ENCODE measurements around the gene GLYATL1.

Gene GLYATL1

DNA sequence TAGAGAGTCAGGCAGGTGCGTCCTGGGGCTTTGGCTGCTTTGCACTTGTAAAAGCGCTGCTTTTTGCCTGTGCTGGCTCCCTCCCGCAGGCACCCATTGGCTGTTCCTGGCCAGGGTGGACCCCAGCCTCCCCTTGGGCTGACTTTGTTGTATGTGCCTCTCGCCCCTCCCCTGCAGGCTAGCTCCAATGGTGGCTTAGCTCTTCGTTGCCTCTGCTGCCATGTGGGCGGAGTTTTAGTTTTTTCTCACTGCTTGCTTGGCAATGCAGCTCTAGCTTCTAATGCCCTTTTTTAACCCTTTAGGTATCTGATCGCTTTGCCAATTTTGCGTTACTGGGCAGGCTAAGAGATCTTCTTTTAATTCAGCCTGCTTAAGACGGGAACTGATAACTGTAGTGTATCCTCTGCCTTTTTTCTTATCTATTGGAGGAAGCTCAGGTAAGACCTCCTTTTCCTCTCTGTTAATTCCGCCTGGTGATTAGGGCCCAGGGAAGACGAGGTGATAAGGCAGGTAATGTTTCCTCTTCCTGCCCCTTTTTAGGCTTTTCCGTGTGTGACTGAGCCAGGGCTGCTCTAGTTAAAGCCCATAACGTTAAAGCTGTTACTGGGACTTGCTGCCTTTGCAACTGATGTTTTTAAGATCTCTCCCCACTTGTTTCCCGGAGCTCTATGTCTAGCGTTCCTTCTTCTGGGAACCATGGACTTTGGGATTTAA, 11.7 kb upstream of the GLYATL1 start:
- DNase-seq: peak; percentile 60

DNA sequence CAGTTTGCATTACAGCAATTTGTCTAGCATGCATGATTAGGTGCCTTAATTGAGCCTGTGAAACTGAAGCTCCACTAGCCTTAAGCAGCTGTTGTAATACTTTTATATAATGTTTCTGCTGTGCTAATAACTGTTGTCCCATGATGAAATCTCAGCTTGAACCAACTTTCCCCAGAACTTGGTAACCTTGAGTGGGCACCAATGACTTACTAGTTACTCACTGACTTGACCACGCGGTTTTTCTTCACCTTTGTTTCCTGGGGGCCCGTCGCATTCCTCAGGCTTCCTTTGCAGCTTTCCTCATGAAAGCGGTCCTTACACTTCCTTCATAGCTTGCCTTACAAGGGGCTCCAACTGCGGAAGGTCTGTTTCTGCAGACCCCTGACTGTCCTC, 11.2 kb upstream of the GLYATL1 start:
- DNase-seq: no peak

DNA sequence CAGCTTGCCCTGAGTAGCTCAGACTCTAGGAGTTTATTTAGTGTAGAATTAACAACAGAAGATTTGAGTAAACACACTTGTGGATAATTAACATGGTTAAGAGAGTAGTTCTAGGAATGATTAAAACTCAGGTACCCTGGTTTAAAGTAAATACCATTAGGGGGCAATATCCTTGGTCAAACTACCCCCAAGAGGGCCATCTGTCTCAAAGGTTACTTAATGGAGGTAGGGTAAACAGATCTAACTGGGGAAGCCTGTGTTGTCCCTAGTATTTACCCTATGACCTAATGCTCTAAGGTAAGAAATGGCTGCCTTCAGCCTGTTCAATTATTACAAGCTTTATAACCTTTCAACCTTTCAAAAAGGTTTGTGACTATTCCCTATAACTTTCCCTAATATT, 10.6 kb upstream of the GLYATL1 start:
- DNase-seq: no peak

DNA sequence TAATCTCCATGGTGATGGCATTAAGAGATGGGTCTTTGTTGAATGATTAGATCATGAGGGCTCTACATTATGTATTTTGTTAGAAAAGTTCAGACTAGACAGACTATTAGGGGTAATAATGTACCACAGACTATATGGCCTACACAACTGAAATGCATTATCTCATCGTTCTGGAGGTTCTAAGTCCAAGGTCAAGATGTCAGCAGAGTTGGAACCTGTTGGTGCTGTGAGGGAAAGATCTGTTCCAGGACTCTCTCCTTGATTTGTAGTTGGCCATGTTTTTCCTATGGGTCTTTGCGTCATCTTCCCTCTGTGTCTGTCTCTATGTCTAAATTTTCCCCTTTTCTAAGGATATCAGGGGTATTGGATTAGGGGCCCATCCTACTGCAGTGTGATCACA, 8.4 kb upstream of the GLYATL1 start:
- no peak for DNase-seq

DNA sequence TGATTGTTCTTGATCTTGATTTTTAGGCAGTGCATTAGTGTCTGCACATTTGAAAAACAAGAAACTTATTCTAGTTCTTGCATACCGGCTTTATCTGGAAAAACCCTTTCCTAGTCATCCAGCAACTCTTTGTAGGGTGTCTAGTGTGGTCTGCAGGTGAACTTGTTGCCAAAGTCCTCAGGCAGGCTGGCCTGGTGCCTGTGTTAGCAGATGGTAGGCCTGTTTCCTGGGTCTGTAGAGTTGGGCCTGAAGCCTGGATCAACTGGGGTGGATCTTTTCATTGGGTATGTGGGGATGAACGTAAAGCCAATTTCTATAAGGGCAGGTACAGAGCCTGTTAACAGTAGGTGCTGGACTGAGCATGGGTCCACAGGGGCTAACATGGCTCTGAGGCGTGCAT, 5.6 kb upstream of the GLYATL1 start:
- DNase-seq: no peak

DNA sequence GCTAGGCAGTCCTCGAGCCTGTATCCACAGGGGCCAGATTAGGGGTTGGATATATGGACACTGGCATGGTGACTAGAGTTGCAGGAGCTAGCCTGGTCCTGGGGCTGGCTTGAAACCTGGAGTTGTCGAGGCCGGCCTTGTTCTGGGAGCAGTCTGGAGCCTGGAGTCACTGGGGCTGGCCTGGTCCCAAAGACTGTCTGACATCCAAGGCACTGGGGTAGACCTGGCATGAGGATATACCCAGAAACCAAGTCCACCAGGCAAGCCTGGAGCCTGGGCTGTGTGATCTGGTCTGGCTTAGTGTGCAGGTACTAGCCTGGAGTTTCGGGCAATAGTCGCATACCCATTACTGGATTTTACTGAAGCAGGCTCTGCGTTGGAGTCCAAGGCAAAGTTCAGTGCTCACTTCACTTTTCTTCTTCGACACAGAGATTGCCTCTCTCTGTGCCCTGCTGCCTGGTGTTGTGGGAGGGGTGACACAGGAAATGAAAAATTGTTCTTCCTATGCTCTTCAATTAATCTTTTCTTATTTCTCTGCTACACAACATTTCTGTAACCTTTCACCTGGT, 4.3 kb upstream of the GLYATL1 start:
- no peak for DNase-seq

DNA sequence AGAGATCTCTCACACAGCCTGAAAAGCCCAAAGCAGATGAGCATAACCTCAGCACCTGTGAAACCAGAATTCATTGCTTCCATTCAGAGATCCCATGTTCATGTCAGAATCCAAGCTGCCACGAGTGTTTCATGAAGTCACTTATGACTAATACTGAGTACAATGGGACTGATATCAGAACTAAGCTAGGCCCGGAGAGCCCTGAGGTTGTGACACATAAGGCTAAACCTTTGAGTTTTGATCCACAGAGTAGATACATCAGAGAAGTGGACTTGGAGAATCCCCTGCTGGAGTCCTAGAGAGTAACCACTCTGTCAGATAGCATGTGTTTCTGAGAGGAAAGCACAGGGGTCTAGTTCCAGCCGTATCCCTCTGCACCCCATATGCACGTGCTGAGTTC, 890 bp upstream of the GLYATL1 start:
- DNase-seq: no peak

DNA sequence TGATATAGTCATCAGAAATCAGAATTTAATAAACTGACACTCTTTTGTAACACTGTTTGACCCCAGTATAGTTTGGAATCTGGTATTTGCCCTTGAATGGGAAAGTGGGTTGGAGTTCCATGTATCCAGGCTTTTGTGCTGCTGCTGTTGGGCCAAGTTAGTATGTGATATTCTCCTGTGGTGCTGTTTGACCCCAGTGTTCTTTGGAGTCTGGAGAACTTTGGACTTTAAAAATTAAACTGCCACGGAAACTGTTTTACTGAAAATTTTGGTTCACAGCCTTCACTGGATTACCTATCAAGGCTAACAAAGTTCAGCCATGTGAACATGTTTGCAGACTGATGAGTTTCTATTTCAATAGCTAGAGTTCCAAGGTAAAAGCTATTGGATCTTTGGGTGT, 740 bp downstream of the GLYATL1 start:
- DNase-seq: no peak

DNA sequence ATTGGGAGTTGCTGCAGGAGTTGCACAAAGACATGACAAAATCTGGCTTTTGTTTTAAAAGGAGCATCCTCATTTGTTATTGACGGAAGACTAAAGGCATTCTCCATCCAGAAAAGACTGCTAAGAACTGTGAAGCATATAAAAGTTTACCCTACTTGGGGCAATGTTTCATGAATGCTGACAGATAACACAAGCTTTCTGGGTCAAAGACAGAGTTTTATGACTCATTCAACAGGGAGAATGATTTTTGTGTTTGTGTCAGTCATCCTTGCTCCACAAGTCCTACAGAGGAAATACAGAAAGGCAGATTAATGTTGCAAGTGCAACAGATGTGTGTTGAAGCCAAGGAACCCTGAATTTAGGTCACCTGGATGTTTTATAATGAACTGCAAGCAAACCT, 2.5 kb downstream of the GLYATL1 start:
- no peak for DNase-seq

DNA sequence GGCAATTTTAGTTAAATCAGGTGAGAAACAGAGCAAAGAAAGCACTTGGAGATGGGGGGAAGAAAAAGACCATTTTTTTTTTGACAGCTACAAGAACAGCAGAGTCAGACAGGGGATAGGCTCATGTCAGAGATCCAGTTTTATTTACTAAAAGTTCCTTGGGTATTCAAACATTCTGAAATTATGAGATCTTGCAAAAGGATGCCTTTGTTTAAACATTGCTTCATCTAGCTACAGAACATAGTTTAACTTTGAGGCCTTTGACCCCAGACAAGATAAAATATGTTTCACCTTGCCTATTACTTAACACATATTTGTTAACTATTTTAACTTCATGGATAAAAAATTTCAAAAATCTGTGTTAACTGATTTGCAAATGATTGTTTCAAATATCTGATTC, 6.4 kb downstream of the GLYATL1 start:
- no peak for DNase-seq

DNA sequence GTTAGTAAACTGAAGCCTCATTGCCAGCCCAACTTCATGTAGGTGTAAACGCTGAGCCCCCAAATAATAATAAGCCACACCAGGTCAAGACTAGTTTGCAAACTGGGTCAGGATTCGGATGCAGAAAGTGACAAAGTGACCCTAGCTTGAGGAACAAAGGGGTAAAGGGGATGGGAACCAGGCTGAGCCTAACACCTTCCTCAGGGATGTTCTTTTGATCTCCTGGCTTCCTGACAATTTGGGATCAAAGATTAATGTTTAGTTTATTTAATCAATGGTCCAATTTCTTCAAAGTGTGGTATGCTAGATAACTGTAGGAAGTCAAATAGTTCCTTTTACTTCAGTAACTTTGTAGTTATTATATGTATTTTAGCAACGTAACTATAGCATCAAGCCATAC, 9.9 kb downstream of the GLYATL1 start:
- DNase-seq: no peak

DNA sequence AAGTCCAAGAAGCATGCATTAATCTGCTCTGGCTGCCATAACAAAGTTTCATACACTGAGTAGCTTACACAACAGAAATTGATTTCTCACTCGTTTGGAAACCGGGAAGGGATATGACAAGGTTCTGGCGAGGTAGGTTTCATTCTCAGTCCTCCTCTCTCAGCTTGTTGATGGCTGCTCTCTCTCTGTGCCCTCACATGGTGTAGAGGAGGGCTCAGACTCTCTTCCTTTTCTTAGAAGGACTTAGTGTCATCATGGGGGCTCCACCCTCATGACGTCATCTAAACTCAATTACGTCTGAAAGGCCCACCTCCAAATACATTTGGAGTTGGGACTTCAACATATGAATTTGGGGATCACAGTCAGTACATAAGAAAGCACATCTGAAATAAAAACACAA, 18.6 kb downstream of the GLYATL1 start:
- no peak for DNase-seq

DNA sequence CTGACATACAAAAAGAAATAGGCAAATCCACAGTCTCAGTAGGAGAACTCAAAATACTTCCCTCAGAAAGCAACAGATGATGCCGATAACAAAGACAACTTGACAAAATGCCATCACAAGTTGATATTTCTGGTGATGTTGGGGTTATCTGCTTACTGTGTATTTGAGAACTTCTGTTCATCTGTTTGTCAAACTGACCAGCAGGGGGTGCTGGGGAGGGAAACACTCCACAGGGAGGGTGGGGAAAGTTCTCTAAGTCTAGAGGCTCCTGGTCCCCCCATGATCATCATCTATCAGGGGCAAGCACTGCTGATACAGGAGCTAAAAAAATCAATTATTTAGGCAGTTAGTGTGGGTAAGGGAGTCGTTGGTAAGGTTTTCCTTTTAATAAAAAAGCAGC, 19.2 kb downstream of the GLYATL1 start:
- DNase-seq: no peak

DNA sequence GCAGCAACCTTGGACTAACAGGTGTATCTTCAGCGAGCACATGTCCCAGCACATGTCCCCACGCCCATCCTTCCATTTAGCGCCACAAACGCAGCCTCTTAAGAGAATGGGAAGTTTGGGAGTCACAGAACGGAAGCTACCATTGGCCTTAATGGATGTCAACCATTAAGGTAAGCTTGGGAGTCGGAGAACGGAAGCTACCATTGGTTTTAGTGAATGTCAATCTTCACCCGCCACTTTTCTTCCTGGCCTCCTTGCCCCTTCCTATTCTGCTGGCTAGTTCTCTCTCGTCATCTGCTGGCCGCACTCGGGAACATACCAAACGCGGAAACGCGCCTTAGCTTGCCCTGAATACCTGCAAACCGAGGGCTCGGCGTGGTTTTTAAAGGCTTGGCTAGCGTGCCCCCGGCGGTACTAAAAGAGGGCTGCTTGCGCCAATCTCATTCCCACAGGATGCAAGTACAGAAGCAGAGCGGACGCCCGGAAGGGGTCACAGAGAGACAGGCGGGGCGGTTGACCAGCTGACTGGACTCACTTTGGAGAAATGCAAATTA, 24.3 kb downstream of the GLYATL1 start:
- DNase-seq: no peak

DNA sequence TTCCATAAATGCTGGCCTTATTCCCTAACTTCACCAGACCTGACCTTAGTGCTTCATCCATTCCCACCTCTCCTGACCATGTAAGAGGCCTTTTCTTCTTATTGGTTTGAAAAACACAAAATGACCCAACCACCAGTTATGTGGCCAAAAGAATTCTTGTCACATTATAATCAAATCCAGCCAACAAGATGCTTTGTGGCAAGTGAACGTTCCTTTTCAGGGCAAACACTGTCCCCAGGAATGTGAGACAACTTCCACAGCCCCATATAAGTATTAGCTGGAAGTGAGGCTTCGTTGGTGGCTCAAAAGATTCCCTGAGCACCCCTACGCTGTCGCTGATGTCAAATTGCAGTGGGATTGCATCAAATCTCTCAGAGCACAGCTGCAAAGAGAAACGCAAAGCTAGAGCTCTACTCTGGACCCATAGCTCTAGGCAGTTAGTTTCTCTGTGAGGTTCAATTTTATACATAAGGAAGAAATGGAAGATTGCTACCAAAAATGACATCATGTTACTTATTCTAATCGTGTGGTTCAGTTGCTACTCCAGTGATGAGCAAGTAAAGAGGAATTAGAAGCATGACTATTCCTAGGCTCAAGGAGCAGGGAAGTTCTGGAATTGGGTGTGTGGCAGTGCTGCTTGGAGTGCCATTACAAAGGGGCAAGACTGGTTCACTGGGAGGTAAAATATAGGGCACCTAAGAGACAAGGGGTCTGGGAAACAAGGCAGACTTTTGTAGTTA, 26.1 kb downstream of the GLYATL1 start:
- DNase-seq: no peak

DNA sequence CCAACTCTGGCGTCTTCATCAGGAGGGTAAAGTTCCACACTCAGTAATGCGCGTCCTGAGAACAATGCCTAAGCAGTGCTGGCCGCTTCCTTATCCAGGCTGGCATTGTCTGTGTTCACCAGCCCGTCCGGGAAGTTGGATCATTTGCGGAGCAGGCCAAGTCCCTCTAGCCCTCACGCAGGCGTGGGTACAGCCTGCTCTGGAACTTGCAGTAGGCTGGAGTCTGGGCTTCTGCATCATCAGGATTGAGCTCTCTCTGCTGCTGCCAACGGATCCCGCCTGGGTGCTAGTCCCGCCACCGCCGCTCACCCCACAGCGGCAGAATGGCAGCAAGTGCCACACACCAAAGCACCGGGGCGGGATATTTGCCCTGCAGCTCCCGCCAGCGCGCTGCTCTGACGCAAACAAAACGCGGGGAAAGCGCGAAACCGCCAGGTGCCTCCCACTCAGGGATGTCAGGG, 29.0 kb downstream of the GLYATL1 start:
- DNase-seq: no peak

DNA sequence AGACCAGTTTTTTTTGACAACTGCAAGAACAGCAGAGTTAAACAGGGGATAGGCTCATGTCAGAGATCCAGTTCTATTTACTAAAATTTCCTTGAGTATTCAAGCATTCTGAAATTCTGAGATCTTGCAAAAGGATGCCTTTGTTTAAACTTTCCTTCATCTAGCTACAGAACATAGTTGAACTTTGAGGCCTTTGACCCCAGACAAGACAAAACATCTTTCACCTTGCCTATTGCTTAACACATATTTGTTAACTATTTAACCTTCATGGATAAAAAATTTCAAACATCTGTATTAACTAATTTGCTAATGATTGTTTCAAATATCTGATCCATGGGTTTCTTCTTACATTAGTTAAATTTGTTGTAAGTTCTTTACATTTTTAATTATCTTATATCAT, 38.2 kb downstream of the GLYATL1 start:
- no peak for DNase-seq

DNA sequence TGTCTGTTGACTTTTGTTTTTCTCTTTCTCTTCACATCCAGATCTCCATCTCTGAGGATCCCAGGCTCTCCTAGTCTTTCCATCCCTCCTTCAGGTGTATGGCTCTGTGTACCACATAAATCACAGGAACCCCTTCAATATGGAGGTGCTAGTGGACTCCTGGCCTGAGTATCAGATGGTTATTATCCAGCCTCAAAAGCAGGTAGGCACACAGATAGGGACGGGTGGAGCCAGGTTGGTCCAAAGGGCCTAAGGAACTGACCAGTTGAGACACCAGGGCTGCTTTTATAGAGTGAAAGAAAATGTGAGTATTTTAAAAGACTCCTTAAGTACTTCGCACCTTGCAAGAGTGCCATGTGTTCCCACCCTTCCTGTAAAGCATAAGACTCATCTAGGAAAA, 39.9 kb downstream of the GLYATL1 start:
- DNase-seq: no peak

DNA sequence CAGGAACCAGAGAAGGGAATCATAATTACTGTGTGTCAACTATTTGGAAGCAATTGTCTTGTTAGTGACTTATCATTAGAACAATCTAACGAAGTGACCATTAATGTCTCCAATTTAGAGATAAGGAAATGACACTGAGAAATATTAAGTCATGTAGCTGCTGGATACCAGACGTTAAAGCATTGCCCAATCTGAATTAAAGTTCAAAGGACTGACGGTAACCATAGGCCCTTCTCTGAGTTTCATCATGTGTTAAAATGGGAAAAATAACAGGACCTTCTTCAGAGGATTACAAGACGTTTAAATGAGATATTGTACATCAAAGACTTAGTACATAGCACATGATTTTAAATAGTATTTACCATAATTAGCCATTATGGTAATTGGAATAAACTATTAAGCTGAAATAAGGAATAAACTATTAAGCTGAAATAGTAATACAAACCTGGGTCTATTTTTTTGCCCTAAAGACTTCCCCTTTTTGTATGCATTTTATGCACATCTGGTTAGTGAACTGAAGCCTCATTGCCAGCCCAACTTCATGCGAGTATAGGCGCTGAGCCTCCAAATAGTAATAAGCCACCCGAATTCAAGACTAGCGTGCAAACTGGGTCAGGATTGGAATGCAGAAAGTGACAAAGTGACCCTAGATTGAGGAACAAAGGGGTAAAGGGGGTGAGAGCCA, 41.0 kb downstream of the GLYATL1 start:
- DNase-seq: no peak

DNA sequence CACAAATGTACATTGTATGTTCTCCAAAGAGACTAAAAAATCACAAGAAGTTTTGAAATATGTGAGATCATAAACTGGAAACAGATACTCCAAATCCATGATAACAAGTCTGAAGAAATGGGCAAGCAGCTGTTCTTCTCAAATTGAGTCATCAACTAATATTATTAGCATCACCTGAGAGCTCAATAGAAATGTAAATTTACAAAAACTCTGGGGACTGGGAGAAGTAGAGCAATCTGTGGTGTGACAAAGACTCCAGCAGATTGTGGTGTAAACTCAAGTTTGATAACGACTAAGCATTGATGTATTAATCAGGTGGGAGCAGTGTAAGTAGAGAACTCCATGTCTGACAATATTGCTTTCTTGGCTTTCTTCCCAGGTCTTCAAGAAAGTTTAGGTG, 53.2 kb downstream of the GLYATL1 start:
- DNase-seq: no peak

DNA sequence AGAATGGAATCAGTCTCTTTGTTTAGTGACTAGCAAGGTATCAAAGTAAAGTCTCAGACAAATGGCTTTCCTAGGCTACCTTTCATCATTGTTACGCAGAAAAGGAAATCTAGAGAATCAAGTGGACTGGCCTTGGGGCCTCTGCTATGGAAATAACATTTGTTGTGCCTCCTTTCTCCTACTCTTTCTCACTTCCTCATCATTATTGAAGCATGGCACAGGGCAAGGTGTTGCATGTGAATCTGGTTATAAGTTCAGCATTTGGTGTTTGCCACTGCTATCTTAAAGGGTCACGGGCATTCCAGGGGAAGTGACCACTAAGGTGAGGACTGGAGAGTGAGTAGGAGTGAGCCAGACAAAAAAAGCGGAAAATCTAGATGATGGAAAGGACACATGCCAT, 54.9 kb downstream of the GLYATL1 start:
- no peak for DNase-seq

DNA sequence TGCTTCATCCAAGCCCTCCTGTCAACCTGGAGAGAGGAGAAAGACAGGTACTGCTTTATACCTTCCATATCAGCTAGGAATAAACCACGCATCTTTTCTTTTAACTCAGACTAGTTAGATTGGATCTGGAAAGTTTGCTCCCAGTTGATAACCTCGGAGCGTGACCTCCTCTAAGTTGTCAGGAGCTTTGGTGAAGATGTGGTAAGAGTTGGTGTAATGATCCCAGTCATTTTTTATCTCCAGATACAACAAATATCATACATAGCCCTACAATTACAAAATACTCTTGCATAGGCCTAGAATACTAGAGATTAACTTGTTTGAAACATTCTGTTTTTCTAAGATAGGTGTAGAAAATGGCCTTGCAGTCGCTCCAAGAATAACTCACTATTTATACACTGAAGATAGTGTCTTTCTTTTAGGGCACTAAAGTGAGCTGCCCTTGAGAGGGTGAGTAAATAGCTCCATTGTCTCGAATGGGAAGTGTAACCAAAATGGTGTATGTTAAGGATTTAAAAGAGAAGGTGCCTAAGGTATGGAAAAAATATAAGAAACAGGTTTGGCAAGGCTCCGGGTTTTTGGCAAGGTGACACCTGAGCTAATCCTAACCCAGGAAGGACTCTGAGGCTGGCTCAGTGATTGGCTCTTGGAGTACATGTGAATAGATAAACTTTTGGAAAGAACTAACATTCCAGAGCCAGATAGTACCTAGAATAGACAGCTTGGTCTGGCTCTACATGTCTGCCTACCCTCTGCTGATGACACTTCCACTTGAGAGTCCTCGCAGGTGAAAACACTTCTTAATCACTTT, 59.4 kb downstream of the GLYATL1 start:
- no peak for DNase-seq

DNA sequence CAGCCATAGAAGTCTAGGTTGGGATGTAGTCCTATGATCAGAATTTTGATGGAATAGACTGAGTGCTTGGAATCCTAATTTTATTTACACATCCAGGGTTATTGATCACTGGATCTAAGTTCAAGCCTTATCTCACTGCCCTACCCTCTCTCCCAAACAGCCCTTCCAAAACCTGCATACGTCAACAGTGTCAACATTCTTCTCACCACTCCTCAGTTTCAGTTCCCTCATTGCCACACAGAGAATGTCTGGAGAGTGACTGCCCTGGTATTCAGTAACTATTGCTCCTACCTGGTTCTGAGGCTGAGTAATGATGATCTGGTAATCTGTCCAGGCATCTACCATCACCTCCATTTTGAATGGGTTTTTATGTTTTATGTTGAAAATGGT, 60.0 kb downstream of the GLYATL1 start:
- no peak for DNase-seq

All from NCI-H2081 treated with DMSO at 0.1 percent for 48 hours (cell line).